ENCODE data around the gene PARVA.

The PARVA gene

DNA sequence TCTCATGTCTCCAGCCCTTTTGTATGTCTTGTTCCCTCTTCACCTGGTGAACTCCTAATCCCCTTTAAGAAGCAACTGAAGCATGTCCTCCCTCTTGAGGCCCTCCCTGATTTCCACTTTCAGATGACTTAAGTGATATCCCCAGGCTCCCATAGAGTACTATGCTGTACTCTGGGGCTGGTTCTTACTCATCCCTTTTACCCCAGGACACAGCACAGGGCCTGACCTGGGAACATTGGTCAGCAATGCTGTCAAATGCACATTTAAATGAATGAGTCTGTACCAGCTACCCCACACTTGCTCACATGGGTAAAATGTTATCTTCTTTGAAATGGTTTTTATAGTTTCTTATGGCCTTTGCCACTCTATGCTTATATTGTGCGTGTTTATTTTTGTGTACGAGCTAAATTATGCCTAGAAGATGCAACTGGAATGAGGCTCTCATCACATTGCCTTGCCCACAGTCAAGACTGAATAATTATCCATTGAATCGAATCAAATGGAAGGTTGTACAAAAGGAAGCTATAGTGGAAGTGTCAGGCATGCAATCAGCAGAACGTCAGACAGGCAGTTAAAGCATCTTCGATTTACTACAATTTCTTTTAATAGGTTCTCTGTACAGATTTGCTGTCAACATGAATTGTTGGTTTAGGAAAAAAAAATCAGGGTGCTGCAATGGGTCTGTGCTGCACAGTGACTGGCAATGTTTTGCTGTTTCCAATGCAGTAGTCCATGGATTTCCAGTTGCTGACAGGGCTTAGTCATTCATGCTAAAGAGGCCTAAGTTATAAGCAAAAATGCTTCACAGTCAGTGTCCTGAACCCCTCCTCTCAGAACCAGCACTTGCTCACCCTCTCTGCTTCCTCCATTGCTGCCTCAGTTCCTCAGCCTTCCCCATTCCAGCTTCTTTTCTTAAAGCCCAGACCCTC, 79.5 kb downstream of the PARVA start:
- in situ Hi-C loops (cut with MboI; ENCODE audit: low sequenced_read_pairs) = no loop called here

DNA sequence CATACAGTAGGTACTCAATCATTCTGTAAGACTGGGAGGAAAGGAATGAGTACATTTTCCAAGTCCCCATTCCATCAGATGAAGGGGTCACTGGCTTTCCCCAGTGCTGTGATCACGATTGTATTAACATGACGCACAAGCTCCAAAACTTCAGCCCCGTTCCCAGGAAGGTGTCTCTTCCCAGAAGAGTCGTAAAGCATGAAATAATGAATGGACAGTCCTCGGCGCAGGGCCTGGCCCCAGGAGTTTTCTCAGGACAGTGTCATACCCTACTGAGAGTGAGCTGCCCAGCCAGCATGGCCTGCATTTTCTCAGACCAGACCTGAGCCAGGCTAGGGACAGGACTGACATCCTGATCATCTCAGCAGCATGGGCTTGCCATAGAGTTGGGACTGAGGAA, 80.7 kb downstream of the PARVA start:
- in situ Hi-C loops (cut with MboI; ENCODE audit: low sequenced_read_pairs) = no loop called here

DNA sequence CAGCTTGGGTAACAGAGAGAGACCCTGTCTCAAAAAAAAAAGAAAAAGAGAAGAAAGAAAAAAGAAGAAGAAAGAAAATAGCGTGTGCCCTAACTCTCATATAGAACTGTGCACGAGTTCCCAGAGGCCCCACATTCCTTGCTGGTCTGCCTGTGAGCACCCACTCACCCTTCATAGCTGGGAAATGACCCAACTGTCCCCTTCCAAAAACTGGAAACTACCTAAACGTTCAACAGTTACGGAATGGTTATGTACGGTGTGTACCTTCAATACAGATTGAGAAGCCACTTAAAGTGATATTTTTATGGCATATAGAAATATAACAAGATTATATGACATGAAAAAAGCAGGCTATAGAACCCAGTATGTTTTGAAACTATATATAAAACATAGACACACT, 82.0 kb downstream of the PARVA start:
- in situ Hi-C loops (cut with MboI; ENCODE audit: low sequenced_read_pairs) = no loop called here

DNA sequence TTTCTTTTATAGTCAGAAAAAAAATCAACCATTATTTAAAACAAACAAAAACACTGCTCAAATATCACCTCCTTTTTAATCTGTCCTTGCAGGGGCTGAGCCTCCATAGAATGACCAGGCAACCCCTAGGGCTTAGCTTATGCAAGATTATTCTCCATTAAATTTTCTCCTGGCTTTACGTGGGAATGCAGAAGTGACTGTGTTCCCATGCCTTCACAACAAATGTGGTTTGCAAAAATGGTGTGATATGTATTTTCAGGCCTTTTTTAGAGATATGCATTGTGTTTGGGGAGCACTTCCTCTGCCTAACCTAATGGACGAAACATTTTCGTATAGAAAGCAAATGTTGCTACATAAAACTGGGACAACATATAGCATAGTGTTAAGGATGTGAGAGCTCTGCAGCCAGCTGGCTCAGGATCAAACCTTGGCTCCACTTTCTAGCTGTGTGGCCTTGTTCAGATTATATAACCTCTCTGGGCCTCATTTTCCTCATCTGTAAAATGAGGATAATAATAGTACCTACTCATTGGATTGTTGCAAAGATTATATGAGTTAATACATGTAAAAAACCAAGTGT, 82.6 kb downstream of the PARVA start:
- in situ Hi-C loops (cut with MboI; ENCODE audit: low sequenced_read_pairs) = no loop called here

DNA sequence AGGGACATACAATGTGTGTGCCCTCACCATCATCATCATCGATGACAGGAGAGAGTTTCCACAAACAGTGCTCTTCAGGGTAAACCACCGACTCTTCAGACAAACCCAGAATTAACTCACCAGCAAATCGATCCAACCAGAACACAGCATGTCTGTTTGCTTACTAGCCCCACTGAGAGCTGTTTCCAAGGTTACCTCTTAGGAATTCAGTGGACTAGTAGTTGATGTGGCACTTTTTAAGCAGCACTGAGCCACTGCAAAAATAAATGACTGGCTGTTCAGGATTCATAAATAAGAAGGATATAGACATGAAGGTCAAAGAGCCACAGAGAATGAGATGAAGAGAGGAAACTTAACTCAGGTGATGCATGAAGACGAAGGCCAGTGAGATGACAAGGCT, 83.1 kb downstream of the PARVA start:
- in situ Hi-C loops (cut with MboI; ENCODE audit: low sequenced_read_pairs) = no loop called here

DNA sequence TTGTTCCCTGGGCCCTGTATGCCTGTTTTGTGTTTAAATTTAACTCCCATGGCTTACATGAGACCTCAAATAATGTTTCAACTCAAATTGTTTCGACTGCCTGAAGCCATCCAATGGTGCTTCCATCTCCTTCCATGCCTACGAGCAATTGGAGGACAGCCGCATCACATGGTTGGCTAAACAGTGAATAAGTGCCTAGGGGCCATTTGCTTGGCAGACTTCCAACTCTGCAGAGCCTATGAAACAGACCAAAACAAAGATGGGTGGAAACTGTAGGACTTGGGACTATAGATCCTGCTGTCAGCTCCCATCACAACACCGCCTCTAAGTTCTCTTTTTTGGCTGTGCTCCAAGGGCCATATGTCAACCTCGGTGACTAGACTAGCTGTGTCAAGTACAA, 84.1 kb downstream of the PARVA start:
- in situ Hi-C loops (cut with MboI; ENCODE audit: low sequenced_read_pairs) = no loop called here

DNA sequence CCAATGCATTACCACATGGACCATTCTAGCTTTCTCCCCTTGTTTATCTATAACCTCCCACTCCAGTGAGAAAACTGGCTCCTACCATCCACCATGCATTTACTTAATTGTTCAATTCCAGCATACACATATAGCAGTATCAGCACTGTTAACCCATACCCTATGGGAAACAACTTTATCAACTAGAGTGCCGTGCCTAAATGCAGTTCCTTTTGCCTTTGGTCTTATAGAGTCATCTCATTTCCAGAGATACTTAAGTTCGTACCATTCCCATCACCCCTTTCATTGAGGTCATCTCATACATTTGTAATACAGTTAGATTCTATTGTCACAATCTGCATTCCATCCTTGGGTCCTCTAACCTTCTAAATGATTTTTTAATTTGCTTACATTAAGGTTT, 86.9 kb downstream of the PARVA start:
- in situ Hi-C loops (cut with MboI; ENCODE audit: low sequenced_read_pairs) = no loop called here

DNA sequence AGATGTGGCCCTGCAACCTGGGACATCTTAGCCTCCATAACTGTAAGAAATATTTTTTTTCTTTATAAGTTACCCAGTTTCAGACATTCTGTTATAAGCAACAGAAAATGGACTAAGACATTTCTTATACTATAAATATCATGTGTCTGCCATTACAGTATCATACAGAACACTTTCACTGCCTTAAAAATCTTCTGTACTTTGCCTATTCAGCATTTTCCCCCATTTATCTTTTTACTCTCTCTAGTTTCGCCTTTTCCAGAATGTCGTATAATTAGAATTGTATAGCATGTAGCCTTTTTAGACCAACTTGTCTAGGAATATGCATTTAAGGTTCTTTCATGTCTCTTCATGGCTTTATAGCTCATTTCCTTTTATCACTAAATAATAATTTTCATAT, 88.0 kb downstream of the PARVA start:
- in situ Hi-C loops (cut with MboI; ENCODE audit: low sequenced_read_pairs) = no loop called here

DNA sequence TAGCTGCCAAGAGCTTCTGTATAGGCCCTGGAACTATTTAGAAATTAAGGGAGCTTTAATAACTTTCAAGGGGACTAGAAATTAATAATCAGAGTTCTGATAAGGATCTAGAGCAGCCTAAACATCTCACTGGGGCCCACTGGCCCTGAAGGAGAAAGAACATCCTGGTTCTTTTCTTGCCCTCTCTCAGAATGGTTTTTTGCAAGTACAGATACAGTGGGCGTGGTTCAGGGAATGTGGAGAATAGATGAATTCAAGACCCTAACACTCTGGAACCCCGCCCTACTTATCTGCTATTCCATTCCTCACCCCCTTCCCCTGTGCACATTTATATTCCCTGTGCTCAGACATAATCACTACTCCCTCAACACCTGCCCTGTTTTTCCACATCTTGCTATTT, 90.2 kb downstream of the PARVA start:
- in situ Hi-C loops (cut with MboI; ENCODE audit: low sequenced_read_pairs) = no loop called here

DNA sequence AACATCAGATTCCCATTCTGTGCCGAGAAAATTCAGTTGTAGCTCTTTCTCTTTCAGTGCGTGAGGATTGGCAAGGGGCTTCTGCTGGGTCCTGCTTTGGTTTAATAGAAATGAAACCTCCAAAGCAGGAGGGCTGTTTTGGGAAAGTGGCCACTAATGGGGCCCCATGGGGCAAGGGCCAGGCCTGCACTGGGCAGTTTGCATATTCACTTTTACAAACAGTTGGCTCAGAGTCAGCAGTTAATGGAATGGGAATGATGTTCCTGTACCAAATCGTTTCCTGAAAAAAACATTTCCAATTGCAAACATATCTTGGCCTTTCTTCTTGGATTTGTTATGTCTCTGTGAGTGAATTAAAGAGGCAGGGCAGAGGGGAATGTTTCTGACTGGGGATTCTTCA, 92.1 kb downstream of the PARVA start:
- in situ Hi-C loops (cut with MboI; ENCODE audit: low sequenced_read_pairs) = no loop called here

DNA sequence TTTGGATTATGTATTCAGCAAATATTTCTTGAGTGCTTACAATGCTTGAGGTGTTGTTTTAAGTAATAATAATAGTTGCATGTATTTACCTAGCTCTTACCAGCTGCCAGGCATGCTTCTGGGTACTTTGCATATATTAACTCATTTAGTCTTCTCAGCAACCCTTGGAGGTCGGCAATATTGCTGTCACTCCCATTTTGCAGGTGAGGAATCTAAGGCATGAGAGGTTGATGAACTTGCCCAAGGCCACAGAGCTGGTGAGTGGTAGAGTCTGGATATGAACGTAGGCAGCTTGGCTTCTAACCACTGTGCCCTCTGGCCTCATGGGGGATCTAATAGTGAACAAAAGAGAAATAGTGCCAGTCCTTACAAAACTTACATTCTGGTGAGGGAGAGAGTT, 92.9 kb downstream of the PARVA start:
- in situ Hi-C loops (cut with MboI; ENCODE audit: low sequenced_read_pairs) = no loop called here

DNA sequence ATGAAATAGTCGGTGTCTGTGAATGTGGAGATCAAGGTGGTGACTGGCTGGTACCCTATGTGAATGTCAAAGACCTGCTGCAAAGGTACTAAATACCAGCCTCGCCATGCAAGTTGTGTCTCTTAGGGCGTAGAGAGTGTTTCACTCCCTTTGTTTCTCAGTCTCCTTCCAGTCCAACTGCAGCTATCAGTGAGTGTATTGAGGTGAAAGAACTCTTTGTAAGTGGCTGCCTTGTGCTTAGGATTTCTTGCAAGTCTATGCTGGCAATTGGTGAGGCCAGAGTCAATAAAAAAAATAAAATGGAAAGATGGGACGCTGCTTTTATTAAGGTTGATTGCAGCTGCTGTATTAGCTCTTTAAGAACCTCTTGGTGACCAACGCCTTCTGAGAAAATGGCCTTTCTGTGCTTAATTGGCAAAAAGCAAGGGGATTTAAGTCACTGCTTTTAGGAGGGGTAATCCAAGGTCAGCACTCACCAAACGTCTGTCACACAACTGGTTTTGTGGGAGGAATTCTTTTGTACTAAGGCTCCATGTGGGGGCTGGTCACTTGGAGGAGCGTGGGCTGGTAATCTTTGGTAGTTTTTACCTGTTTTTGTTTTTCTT, 95.1 kb downstream of the PARVA start:
- in situ Hi-C loops (cut with MboI; ENCODE audit: low sequenced_read_pairs) = no loop called here

DNA sequence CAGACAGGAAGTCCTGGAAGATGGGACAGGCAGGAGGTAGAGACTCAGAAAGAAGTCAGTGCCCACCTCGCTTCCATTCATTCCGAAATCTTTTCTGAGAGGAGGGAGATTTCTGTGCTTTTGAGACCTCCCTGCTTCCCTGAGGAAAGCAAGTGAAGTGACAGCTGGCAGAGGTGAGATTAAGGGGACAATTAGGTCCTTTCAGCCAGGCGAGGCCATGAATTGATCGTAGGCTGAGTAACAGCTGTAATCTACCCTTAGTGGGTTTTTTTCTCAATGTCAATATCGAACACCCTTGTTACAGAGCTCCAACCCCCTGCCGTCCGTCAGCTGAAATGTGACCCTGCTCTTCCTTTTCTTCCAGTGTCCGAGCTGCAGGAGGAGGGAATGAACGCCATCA, 96.0 kb downstream of the PARVA start:
- in situ Hi-C loops (cut with MboI; ENCODE audit: low sequenced_read_pairs) = no loop called here

DNA sequence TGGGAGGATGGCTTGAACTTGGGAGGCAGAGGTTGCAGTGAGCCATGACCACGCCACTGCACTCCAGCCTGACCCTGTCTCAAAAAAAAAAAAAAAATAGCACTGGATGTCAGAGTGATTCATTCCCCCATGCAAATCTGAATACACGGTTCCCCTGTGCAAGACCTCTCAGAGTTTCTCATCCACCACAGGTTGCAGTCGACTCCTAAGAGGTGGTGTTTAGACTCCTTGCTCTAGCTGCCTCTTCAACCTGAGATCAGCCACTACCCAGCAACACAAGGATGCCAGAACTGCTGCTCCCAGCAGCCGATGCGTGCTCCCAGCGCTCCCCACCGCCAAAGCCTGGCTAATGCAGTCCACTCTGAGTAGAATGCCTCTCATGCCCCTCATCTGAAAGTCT, 97.5 kb downstream of the PARVA start:
- in situ Hi-C loops (cut with MboI; ENCODE audit: low sequenced_read_pairs) = no loop called here

DNA sequence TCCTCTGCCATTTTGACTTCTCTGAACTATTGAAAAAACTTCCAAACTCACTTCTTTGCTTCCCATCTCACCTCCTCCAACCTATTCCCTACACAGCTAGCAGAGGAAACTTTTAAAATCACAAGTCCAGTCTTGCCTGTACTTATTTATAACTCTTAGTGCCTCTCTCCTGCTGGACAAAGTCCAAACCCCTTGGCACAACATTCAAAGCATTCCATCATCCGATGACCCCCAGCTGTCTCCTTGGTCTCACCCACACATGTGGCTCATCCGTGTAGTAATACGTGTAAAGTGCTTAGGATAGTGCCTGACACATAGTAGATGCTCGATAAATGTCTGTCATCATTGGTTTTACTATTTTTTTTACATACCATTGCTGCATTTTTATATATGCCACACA, 101.4 kb downstream of the PARVA start:
- in situ Hi-C loops (cut with MboI; ENCODE audit: low sequenced_read_pairs) = no loop called here

DNA sequence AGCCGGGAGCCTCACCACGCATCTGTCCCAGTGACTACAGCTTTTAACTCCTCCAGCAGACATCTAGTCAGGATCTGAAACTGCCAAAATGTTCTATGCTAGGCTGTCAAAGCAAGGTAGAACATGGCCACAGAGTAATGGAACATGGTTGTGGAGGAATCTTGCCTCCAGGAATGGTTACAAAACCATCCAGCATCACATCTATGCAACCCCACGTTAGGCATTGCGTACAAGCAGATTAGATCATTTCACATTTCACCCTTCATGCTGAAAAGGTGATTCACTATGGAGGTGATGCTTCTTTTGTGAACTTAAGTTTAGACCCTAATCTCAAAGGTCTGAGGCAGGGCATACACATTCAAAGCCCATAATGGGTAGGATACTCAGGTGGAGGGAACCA, 103.0 kb downstream of the PARVA start:
- in situ Hi-C loops (cut with MboI; ENCODE audit: low sequenced_read_pairs) = no loop called here

DNA sequence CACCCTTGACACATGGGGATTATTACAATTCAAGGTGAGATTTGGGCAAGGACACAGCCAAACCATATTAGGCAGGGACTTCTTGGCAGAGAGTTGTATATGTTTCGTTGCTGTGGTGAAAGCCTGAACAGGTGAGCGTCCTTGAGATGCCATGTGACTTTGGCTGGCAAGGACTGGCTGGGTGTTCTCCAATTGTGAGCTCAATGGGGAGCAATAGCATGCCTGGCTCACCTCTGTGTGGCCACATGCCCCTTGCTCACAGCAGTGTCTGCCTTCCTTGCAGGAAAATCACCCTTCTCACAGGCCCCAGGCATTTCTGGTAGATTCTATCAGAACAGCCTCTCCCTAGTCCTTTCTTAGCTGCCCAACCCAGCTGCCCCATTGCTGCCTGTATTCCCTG, 105.5 kb downstream of the PARVA start:
- in situ Hi-C loops (cut with MboI; ENCODE audit: low sequenced_read_pairs) = no loop called here

DNA sequence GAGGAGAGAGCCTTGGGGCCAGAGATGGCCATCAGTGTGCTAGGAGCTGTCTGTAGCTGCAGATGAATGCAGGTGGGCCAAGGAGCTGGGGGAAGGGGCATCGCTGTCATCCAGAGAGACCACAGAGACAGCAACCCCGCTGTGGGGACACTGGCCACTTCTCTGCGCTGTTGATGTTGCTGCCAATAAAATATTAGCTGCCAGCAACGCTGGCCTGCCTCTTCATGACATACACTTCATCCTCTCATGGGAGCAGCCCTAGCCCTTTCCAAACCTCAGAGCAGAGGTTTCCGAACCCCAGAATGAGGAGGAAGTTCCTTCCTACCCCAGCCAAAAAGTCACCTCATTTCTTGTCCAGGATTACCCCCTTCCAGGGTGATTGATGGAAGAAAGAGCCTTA, 106.2 kb downstream of the PARVA start:
- in situ Hi-C loops (cut with MboI; ENCODE audit: low sequenced_read_pairs) = no loop called here

DNA sequence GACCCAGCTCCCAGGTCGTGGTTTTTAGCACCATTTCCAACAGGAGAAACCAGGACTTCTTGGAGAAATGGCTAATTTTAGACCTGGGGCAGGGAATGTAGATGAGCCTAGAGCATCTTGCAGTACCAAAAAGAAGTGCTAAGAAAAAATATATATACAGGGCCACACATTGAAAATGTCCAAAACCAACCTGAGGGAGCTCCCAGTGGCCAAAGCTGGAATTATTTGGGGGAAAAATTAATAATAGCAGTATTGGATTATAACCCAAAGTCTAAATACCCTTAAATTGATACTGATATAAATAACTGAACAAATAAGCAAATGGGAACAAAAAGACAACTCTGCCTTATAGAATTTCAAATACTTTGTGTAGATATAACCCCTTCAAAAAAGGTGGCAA, 108.0 kb downstream of the PARVA start:
- in situ Hi-C loops (cut with MboI; ENCODE audit: low sequenced_read_pairs) = no loop called here

DNA sequence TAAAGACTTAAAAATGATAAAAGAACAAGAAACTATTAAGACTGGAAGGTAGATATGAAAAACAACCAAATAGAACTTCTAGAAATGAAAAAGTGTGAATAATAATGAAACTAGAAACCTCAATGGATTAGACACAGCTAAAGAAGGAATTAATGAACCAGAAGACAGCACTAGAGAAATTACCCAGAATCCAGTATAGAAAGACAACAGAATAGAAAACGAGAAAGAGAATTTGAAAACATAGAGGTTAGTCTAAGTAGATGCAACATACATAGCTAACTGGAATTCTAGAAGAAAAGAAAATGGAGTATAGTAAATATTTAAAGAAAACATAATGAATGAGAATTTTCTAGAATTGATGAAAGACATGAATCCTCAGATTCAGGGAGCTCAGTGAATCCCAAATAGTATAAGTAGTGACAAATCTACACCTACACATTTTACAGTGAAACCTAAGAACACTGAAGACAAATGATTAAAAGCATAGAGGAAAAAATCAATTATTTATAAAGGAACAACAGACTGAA, 111.9 kb downstream of the PARVA start:
- in situ Hi-C loops (cut with MboI; ENCODE audit: low sequenced_read_pairs) = no loop called here

DNA sequence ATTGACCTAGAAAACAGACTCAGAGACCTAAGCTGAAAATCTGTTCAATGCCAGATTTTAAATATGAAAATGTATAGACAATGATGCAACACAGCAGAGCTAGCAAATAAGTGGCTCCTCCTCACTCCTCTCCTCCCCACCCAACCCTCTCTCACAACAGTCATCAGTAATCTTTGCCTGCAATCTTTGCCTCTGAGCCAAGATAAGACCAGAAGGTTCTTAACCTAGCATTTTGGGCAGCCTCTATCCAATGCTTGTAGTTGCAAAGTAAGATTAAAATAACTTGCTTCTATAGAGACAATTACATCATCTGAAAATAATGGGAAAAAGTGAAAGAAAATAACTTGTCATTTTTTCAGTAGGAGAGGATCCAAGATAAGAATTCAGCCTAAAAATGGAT, 117.3 kb downstream of the PARVA start:
- in situ Hi-C loops (cut with MboI; ENCODE audit: low sequenced_read_pairs) = no loop called here

Measured in HL-60/S4 treated with phorbol 12-myristate 13-acetate at 8.2 ng/mL for 4 days and 3 days (cell line).